ENCODE measurements around the gene MDK. TPM values are rescaled to one million over a fixed set of nuclear protein-coding genes. Genes with fewer than 3 reads are reported as not detected.

MDK gene
- total and polyA plus RNA-seq, 2 of the 4 experiments (the other 2 are of a cell fraction), result 25.8 to 377 TPM

GRCh38 chr11:46391578-46392420, 10.3 kb downstream of the MDK start, which contains the start of gene CHRM4:
Gene CHRM4, minus strand, starts transcription at chr11:46391776. Its CDS starts 5,219 bp downstream, at chr11:46386557.
- CTCF ChIA-PET, result interaction anchor here (0.5 to 1.5 kb wide), 9 partner anchors 9 to 169 kb away, joined by 3 to 7 read pairs (median 4); no protein-coding TSS in a partner anchor
- Histone ChIP-seq H2BK15ac (ENCODE audit: low read depth, low read length) (no peak within 1 kb of the TSS), H4K5ac (ENCODE audit: low read depth, low read length) (no peak within 1 kb of the TSS), H3K18ac (ENCODE audit: low read depth, low read length) (no peak within 1 kb of the TSS), H4K8ac (ENCODE audit: low read depth in 2 of 2, low read length in 2 of 2) (no peak within 1 kb of the TSS), H2AFZ (replicated peaks; ENCODE audit: low read length, poor library complexity) (peak within 1 kb of the TSS; percentile 92), H2AK9ac (replicated peaks; ENCODE audit: low read depth, low read length, poor library complexity) (peak within 1 kb of the TSS; percentile 58), H3K27ac (ENCODE audit: insufficient read depth, low read length) (no peak within 1 kb of the TSS), H3K4me3 (ENCODE audit: insufficient read depth, low read depth, low read length) (peak within 1 kb of the TSS; percentile 48), H2BK5ac (ENCODE audit: low read depth, low read length, poor library complexity, severe bottlenecking) (no peak within 1 kb of the TSS), H2BK20ac (ENCODE audit: low read depth, low read length) (no peak within 1 kb of the TSS), H3K36me3 (ENCODE audit: control insufficient read depth, insufficient read depth, low read length) (peaks cover 3% of the 10 kb centered on the region; the same call in 1 of the 2 replicates), H3K23ac (ENCODE audit: low read depth, low read length) (no peak within 1 kb of the TSS), H3K27me3 (ENCODE audit: control insufficient read depth, insufficient read depth, low read length) (peaks cover 33% of the 10 kb centered on the region), H3K4me1 (ENCODE audit: control insufficient read depth, insufficient read depth, low read length) (peaks cover 8% of the 10 kb centered on the region; the same call in 1 of the 2 replicates), H3K9me3 (ENCODE audit: control insufficient read depth, insufficient read depth, low read length) (no peaks in the 10 kb centered on the region), H2AK5ac (ENCODE audit: low read depth, low read length) (no peak within 1 kb of the TSS), H3K4ac (ENCODE audit: low read depth, low read length) (no peak within 1 kb of the TSS), H3K56ac (ENCODE audit: extremely low read depth, insufficient read depth, low read length) (no peak within 1 kb of the TSS), H4K20me1 (ENCODE audit: insufficient read depth, low read length) (peaks cover 24% of the 10 kb centered on the region), H3K4me2 (ENCODE audit: low read depth, low read length) (peak within 1 kb of the TSS; percentile 80), H3K9me1 (ENCODE audit: insufficient read depth, low read length) (peaks cover 5% of the 10 kb centered on the region; the same call in 1 of the 2 replicates), H3K14ac (replicated peaks; ENCODE audit: low read depth, low read length) (no peak within 1 kb of the TSS), H2BK120ac (ENCODE audit: low read depth, low read length) (no peak within 1 kb of the TSS), H4K91ac (ENCODE audit: insufficient read depth, low read depth, low read length) (no peak within 1 kb of the TSS), H3K79me1 (ENCODE audit: low read depth in 1 of 2, low read length in 2 of 2) (no peaks in the 10 kb centered on the region), H3K9ac (ENCODE audit: low read depth, low read length) (no peak within 1 kb of the TSS)
- WGBS, 2 experiments (ENCODE audit: extremely low coverage in 2 of 2, insufficient read length in 1 of 2), result 0% methylated on average over 65 of the region's 123 CpGs; no CpG with 5 or more reads in 1 of the 2 experiments
- POLR2A ChIA-PET (ENCODE audit: unreplicated experiment), result interaction anchor here (0.6 to 0.7 kb wide), 2 partner anchors 32 to 170 kb away, joined by 3 to 5 read pairs; no protein-coding TSS in a partner anchor
- peak; percentile 59 for ATAC-seq (ENCODE audit: low read depth)
- intact Hi-C loops (cut with micrococcal nuclease) (no loop called here), in situ Hi-C loops (cut with MboI; ENCODE audit: low sequenced_read_pairs) (no loop called here), dilution Hi-C loops (cut with HindIII; ENCODE audit: low sequenced_read_pairs, unreplicated experiment) (no loop called here)
- no TSS peak for BruUV-seq (replicated peaks)
- peak; percentile 45 for DNase-seq
- TF ChIP-seq MXI1 (IDR thresholded peaks at IDR 0.05; ENCODE audit: borderline replicate concordance, low read depth, low read length) (no peak), CHD1 (IDR thresholded peaks at IDR 0.05; ENCODE audit: low read depth, low read length) (no peak), MAZ (IDR thresholded peaks at IDR 0.05; ENCODE audit: borderline replicate concordance, low read depth, low read length) (peak; percentile 23; the same call in 1 of the 2 replicates), RCOR1 (IDR thresholded peaks at IDR 0.05; ENCODE audit: insufficient replicate concordance, low read length) (no peak), NFE2L2 (IDR thresholded peaks at IDR 0.05; ENCODE audit: low read depth, low read length) (no peak), CTCF (conservative IDR thresholded peaks at IDR 0.05; ENCODE audit: low read depth, low read length) (peak; percentile 55), RAD21 (IDR thresholded peaks at IDR 0.05; ENCODE audit: low read length) (peak; percentile 32; the same call in 1 of the 2 replicates), MAFK (IDR thresholded peaks at IDR 0.05; ENCODE audit: low read depth, low read length) (no peak), SMC3 (IDR thresholded peaks at IDR 0.05; ENCODE audit: low read depth, low read length) (no peak), BHLHE40 (IDR thresholded peaks at IDR 0.05; ENCODE audit: low read depth, low read length) (no peak), USF2 (IDR thresholded peaks at IDR 0.05; ENCODE audit: low read depth, low read length) (no peak), FOS (IDR thresholded peaks at IDR 0.05; ENCODE audit: low read depth, low read length) (no peak), CEBPB (IDR thresholded peaks at IDR 0.05; ENCODE audit: low read depth, low read length) (no peak), POLR2A (IDR thresholded peaks at IDR 0.05; ENCODE audit: low read depth, low read length) (no peak)

All from IMR-90 (cell line).